ENCODE measurements around the gene CCDC194. TPM values are rescaled to one million over a fixed set of nuclear protein-coding genes. Genes with fewer than 3 reads are reported as not detected.

Gene CCDC194
- total RNA-seq, 1 experiment from 2014 or later = not detected

DNA sequence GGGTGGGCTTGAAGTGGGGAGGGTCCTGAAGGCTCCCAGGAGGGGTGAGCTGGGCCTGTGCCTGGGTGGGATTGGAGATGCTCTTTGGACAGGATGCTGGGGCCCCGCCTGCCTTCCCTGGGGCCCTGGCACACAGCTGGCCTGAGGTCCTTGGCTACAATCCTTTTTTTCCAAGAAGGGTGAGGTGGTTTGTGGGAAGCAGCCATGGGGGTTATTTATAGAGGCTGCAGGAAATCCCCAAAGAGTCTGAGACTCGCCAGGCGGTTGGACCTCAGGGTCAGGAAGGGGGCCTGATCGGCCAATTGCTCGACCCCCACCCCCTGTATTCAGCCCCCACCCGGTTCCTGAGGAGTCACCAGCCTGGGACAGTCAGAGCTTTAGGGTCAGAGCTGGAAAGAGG lies 46.6 kb downstream of the CCDC194 start:
- Histone ChIP-seq H3K9me3 (ENCODE audit: low read depth, low read length, poor library complexity, severe bottlenecking) (no peaks in the 10 kb centered on the region), H3K27ac (ENCODE audit: low read depth, low read length, poor library complexity, severe bottlenecking) (no peak overlapping the region), H3K27me3 (replicated peaks; ENCODE audit: insufficient read depth, low read depth, low read length, poor library complexity) (no peaks in the 10 kb centered on the region), H3K36me3 (ENCODE audit: insufficient read depth, low read length, poor library complexity, severe bottlenecking) (no peaks in the 10 kb centered on the region), H3K4me3 (ENCODE audit: low read depth, low read length, poor library complexity, severe bottlenecking) (no peak overlapping the region), H3K4me1 (ENCODE audit: insufficient read depth, low read length, poor library complexity, severe bottlenecking) (no peaks in the 10 kb centered on the region)
- no peak for DNase-seq (ENCODE audit: low spot score)
- intact Hi-C loops (cut with micrococcal nuclease; ENCODE audit: unreplicated experiment) = loop anchor here (5.0 kb wide), 1 partner anchor 120 kb away; no protein-coding TSS in a partner anchor
- TF ChIP-seq, protein P1, sequence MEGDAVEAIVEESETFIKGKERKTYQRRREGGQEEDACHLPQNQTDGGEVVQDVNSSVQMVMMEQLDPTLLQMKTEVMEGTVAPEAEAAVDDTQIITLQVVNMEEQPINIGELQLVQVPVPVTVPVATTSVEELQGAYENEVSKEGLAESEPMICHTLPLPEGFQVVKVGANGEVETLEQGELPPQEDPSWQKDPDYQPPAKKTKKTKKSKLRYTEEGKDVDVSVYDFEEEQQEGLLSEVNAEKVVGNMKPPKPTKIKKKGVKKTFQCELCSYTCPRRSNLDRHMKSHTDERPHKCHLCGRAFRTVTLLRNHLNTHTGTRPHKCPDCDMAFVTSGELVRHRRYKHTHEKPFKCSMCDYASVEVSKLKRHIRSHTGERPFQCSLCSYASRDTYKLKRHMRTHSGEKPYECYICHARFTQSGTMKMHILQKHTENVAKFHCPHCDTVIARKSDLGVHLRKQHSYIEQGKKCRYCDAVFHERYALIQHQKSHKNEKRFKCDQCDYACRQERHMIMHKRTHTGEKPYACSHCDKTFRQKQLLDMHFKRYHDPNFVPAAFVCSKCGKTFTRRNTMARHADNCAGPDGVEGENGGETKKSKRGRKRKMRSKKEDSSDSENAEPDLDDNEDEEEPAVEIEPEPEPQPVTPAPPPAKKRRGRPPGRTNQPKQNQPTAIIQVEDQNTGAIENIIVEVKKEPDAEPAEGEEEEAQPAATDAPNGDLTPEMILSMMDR (conservative IDR thresholded peaks at IDR 0.05; ENCODE audit: low read depth, low read length) = no peak
- no peak for TF ChIP-seq EZH2 (IDR thresholded peaks at IDR 0.05; ENCODE audit: borderline replicate concordance, low read depth, low read length, poor library complexity, severe bottlenecking)
- ChIA-PET CTCF (interaction anchor here (0.6 to 1.1 kb wide), 2 partner anchors 8 to 427 kb away, joined by 3 to 12 read pairs; no protein-coding TSS in a partner anchor), POLR2A (ENCODE audit: low non-redundant PET) (no interaction called here)
- BruUV-seq (replicated peaks) = no TSS peak

GRCh38 chr19:17346109-17346671 lies 47.8 kb downstream of the CCDC194 start:
- Histone ChIP-seq H3K4me3 (ENCODE audit: low read depth, low read length, poor library complexity, severe bottlenecking) (no peak overlapping the region), H3K9me3 (ENCODE audit: low read depth, low read length, poor library complexity, severe bottlenecking) (no peaks in the 10 kb centered on the region), H3K27ac (ENCODE audit: low read depth, low read length, poor library complexity, severe bottlenecking) (no peak overlapping the region), H3K4me1 (ENCODE audit: insufficient read depth, low read length, poor library complexity, severe bottlenecking) (no peaks in the 10 kb centered on the region), H3K27me3 (replicated peaks; ENCODE audit: insufficient read depth, low read depth, low read length, poor library complexity) (no peaks in the 10 kb centered on the region), H3K36me3 (ENCODE audit: insufficient read depth, low read length, poor library complexity, severe bottlenecking) (peaks cover 7% of the 10 kb centered on the region)
- POLR2A ChIA-PET (ENCODE audit: low non-redundant PET) = no interaction called here
- TF ChIP-seq EZH2 (IDR thresholded peaks at IDR 0.05; ENCODE audit: borderline replicate concordance, low read depth, low read length, poor library complexity, severe bottlenecking) = no peak
- TF ChIP-seq, protein P1 (conservative IDR thresholded peaks at IDR 0.05; ENCODE audit: low read depth, low read length) = peak; percentile 92
- CTCF ChIA-PET = interaction anchor here (0.7 kb wide), 1 partner anchor 63 kb away, joined by 5 read pairs; no protein-coding TSS in a partner anchor
- intact Hi-C loops (cut with micrococcal nuclease; ENCODE audit: unreplicated experiment) = loop anchor here (1.0 to 5.0 kb wide), 2 partner anchors 40 to 121 kb away; no protein-coding TSS in a partner anchor
- no TSS peak for BruUV-seq (replicated peaks)
- DNase-seq (ENCODE audit: low spot score) = peak; percentile 77

DNA sequence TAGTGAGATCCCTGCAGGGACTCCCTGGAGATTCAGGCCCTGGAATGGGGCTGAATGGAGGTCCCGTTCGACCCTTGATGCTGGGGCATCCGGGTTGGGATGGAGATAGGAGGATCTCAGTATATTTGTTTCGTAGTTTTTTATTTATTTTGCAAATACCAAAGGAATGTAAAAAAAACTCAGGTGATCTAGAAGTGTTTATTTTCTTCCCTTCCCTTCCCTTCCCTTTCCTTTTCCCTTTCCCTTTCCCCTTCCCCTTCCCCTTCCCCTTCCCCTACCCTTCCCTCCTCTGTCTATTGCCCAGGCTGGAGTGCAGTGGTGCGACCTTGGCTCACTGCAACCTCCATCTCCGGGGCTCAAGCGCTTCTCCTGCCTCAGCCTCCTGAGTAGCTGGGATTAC lies 52.2 kb downstream of the CCDC194 start:
- intact Hi-C loops (cut with micrococcal nuclease; ENCODE audit: unreplicated experiment) = no loop called here
- ChIA-PET CTCF (no interaction called here), POLR2A (ENCODE audit: low non-redundant PET) (no interaction called here)
- no peak overlapping the region for H3K4me3 ChIP-seq (ENCODE audit: low read depth, low read length, poor library complexity, severe bottlenecking)
- no peaks in the 10 kb centered on the region for H3K9me3 ChIP-seq (ENCODE audit: low read depth, low read length, poor library complexity, severe bottlenecking)
- TF ChIP-seq, protein P1 (conservative IDR thresholded peaks at IDR 0.05; ENCODE audit: low read depth, low read length) = no peak
- no peak for TF ChIP-seq EZH2 (IDR thresholded peaks at IDR 0.05; ENCODE audit: borderline replicate concordance, low read depth, low read length, poor library complexity, severe bottlenecking)
- no peaks in the 10 kb centered on the region for H3K27me3 ChIP-seq (replicated peaks; ENCODE audit: insufficient read depth, low read depth, low read length, poor library complexity)
- no TSS peak for BruUV-seq (replicated peaks)
- no peak overlapping the region for H3K27ac ChIP-seq (ENCODE audit: low read depth, low read length, poor library complexity, severe bottlenecking)
- peaks cover 13% of the 10 kb centered on the region for H3K4me1 ChIP-seq (ENCODE audit: insufficient read depth, low read length, poor library complexity, severe bottlenecking)
- peaks cover 11% of the 10 kb centered on the region for H3K36me3 ChIP-seq (ENCODE audit: insufficient read depth, low read length, poor library complexity, severe bottlenecking)
- no peak for DNase-seq (ENCODE audit: low spot score)
